ENCODE data around the gene CTNNA2. TPM values are rescaled to one million over a fixed set of nuclear protein-coding genes. Genes with fewer than 3 reads are reported as not detected.

Gene CTNNA2
- total RNA-seq, 4 donors from 2014 or later = 0.40 to 1.7 (median 1.5) TPM; not detected in 1

DNA sequence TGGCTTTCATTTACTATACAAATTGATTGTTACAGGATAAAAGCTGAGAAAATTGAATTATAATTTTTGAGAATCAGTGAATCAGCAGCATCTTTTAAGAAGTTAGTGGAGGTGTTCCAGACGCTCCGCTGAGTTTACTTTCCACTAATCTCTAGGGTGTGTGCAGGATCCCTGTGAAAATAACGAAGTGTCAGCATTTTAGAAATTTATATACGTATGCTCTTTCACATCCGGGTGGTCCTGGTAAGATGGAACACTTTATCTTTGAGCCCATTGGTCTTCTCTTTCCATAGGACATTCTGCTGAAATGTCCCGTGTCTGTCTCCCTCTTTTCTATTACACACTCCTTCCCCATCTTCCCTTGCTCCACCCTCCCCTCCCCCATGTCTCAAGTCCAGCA lies 1060.3 kb downstream of the CTNNA2 start:
- no peaks in the 10 kb centered on the region for H3K9me3 ChIP-seq
- intact Hi-C loops (cut with DNase I; ENCODE audit: low total_unique reads) = no loop called here
- TF ChIP-seq, protein P1, sequence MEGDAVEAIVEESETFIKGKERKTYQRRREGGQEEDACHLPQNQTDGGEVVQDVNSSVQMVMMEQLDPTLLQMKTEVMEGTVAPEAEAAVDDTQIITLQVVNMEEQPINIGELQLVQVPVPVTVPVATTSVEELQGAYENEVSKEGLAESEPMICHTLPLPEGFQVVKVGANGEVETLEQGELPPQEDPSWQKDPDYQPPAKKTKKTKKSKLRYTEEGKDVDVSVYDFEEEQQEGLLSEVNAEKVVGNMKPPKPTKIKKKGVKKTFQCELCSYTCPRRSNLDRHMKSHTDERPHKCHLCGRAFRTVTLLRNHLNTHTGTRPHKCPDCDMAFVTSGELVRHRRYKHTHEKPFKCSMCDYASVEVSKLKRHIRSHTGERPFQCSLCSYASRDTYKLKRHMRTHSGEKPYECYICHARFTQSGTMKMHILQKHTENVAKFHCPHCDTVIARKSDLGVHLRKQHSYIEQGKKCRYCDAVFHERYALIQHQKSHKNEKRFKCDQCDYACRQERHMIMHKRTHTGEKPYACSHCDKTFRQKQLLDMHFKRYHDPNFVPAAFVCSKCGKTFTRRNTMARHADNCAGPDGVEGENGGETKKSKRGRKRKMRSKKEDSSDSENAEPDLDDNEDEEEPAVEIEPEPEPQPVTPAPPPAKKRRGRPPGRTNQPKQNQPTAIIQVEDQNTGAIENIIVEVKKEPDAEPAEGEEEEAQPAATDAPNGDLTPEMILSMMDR (IDR thresholded peaks at IDR 0.05) = no peak
- TF ChIP-seq POLR2A (IDR thresholded peaks at IDR 0.05) (no peak), POLR2AphosphoS5 (IDR thresholded peaks at IDR 0.05) (no peak), EP300 (IDR thresholded peaks at IDR 0.05; ENCODE audit: low read depth) (no peak)
- no peak overlapping the region for H3K4me3 ChIP-seq
- no peaks in the 10 kb centered on the region for H3K36me3 ChIP-seq
- no peaks in the 10 kb centered on the region for H3K27me3 ChIP-seq
- no peak overlapping the region for H3K27ac ChIP-seq
- 59 to 64% methylated on average over 5 to 6 of the region's 6 CpGs for WGBS, 2 donors (ENCODE audit: low coverage in 1 of 2)
- in situ Hi-C loops (cut with MboI; ENCODE audit: low pct_ligation_motif_present in 1 of 4, low pct_unique_long_range_greater_than_20kb in 1 of 4, low sequenced_read_pairs in 3 of 4) = no loop called here
- no peaks in the 10 kb centered on the region for H3K4me1 ChIP-seq
- DNase-seq = no peak

DNA sequence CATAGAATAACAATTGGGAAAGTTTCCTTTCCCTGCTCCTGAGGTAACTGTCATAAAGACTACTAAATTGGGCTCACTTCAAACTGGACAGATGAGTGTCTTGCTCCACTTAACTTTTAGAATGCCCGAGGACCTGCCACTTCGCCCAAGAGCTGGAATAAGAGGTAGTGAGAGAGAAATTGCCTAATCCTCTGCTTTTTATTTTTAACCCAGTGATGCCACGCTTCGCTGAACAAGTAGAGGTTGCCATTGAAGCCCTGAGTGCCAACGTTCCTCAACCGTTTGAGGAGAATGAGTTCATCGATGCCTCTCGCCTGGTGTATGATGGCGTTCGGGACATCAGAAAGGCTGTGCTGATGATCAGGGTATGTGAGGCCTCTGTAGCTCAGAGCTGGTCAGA lies 1061.1 kb downstream of the CTNNA2 start:
- TF ChIP-seq POLR2AphosphoS5 (IDR thresholded peaks at IDR 0.05) (no peak), POLR2A (IDR thresholded peaks at IDR 0.05) (no peak), EP300 (IDR thresholded peaks at IDR 0.05; ENCODE audit: low read depth) (no peak)
- TF ChIP-seq, protein P1 (IDR thresholded peaks at IDR 0.05) = no peak
- Histone ChIP-seq H3K27ac (no peak overlapping the region), H3K27me3 (no peaks in the 10 kb centered on the region), H3K9me3 (no peaks in the 10 kb centered on the region), H3K4me3 (no peak overlapping the region), H3K4me1 (no peaks in the 10 kb centered on the region), H3K36me3 (no peaks in the 10 kb centered on the region)
- in situ Hi-C loops (cut with MboI; ENCODE audit: low pct_ligation_motif_present in 1 of 4, low pct_unique_long_range_greater_than_20kb in 1 of 4, low sequenced_read_pairs in 3 of 4) = no loop called here
- DNase-seq = no peak
- intact Hi-C loops (cut with DNase I; ENCODE audit: low total_unique reads) = no loop called here
- WGBS, 2 donors (ENCODE audit: low coverage in 1 of 2) = 91% methylated on average over 10 of the region's 10 CpGs; no CpG with 5 or more reads in 1 of the 2 donors

DNA sequence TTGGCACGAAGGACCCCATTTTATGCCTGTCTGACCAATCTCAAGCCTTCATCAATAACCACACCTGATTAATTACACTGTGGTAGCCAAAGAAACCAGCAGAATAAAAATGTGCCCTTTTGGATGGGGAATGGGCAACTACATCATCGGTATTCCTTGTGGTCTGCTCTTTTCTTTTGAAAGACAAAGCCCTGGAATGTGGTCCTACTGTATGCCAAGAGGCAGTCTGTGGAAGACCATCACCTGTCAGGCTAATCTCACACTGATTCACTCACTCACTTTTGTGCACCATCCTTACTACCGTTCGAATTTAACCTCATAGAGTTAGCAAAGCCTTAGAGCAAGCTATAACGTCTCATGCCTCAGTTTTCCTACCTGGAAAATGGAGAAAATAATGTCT lies 1066.9 kb downstream of the CTNNA2 start:
- Histone ChIP-seq H3K4me3 (no peak overlapping the region), H3K27ac (no peak overlapping the region), H3K27me3 (no peaks in the 10 kb centered on the region), H3K9me3 (no peaks in the 10 kb centered on the region), H3K4me1 (no peaks in the 10 kb centered on the region), H3K36me3 (no peaks in the 10 kb centered on the region)
- intact Hi-C loops (cut with DNase I; ENCODE audit: low total_unique reads) = no loop called here
- 76 to 78% methylated on average over 4 to 5 of the region's 5 CpGs for WGBS, 2 donors (ENCODE audit: low coverage in 1 of 2)
- in situ Hi-C loops (cut with MboI; ENCODE audit: low pct_ligation_motif_present in 1 of 4, low pct_unique_long_range_greater_than_20kb in 1 of 4, low sequenced_read_pairs in 3 of 4) = no loop called here
- no peak for DNase-seq
- TF ChIP-seq POLR2AphosphoS5 (IDR thresholded peaks at IDR 0.05) (no peak), POLR2A (IDR thresholded peaks at IDR 0.05) (no peak), EP300 (IDR thresholded peaks at IDR 0.05; ENCODE audit: low read depth) (no peak)
- TF ChIP-seq, protein P1 (IDR thresholded peaks at IDR 0.05) = no peak

DNA sequence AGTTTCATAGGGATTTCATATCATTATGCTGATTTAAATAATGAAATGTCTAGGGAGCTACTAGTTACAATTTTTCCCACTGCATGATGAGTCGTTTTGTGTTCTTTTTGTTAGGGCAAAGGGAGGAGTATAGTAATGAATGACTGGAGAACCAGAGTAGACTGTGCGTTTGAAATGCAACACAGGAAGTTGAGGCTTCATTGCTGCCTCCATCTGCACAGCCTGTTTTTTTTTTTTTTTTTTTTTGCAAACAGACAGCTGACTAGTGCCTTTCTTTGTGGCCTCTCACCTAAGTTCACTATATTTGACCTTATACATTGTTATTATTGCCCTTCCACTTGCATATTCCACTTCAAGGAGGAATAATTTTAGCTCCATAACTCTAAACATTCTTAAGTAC lies 1078.4 kb downstream of the CTNNA2 start:
- no peak overlapping the region for H3K4me3 ChIP-seq
- intact Hi-C loops (cut with DNase I; ENCODE audit: low total_unique reads) = no loop called here
- no peak overlapping the region for H3K27ac ChIP-seq
- no peaks in the 10 kb centered on the region for H3K27me3 ChIP-seq
- in situ Hi-C loops (cut with MboI; ENCODE audit: low pct_ligation_motif_present in 1 of 4, low pct_unique_long_range_greater_than_20kb in 1 of 4, low sequenced_read_pairs in 3 of 4) = no loop called here
- H3K9me3 ChIP-seq = peaks cover 0 to 5% of the 10 kb centered on the region in 2 donors
- TF ChIP-seq POLR2A (IDR thresholded peaks at IDR 0.05) (no peak), POLR2AphosphoS5 (IDR thresholded peaks at IDR 0.05) (no peak), EP300 (IDR thresholded peaks at IDR 0.05; ENCODE audit: low read depth) (no peak)
- TF ChIP-seq, protein P1 (IDR thresholded peaks at IDR 0.05) = no peak
- H3K4me1 ChIP-seq = no peaks in the 10 kb centered on the region
- no peak for DNase-seq
- 42 to 52% methylated on average over 2 of the region's 2 CpGs for WGBS, 2 donors (ENCODE audit: low coverage in 1 of 2)
- no peaks in the 10 kb centered on the region for H3K36me3 ChIP-seq

Data from transverse colon (tissue), 4 donors.